ENCODE data around the gene NOC2L. TPM values are rescaled to one million over a fixed set of nuclear protein-coding genes. Genes with fewer than 3 reads are reported as not detected.

Gene NOC2L
- total and polyA plus RNA-seq, 9 of the 15 experiments (the other 6 are each of a cell fraction or from before 2014, with no cell fraction given), result 4.0 to 410 (median 200) TPM

- no peaks in the 10 kb centered on the region for H3K79me2 ChIP-seq (ENCODE audit: control insufficient read depth, insufficient read depth, low read length)
- H3K9ac ChIP-seq (ENCODE audit: insufficient read depth in 1 of 2, low read depth in 2 of 2, low read length in 2 of 2), result peak overlapping the region in 1 of 2 experiments; percentile 64; a peak in 1 of 4 replicates
- no peak overlapping the region for H2AFZ ChIP-seq (ENCODE audit: low read depth, low read length)
- 19% methylated on average over 25 of the region's 25 CpGs for WGBS (ENCODE audit: insufficient coverage, low coverage, missing lambda C conversion rate)
- no peak overlapping the region for H3K4me3 ChIP-seq
- H3K27ac ChIP-seq (ENCODE audit: extremely low read depth, low read depth, low read length), result no peak overlapping the region
- BruUV-seq (replicated peaks), result no TSS peak
- peaks cover 18% of the 10 kb centered on the region for H4K20me1 ChIP-seq (replicated peaks; ENCODE audit: control insufficient read depth, insufficient read depth, low read length)
- no peak for DNase-seq (ENCODE audit: extremely low read depth in 1 of 4, low spot score in 3 of 4)
- H3K4me2 ChIP-seq (ENCODE audit: insufficient read depth, low read length), result no peak overlapping the region
- H3K27me3 ChIP-seq (ENCODE audit: control insufficient read depth in 2 of 2, insufficient read depth in 2 of 2, low read length in 2 of 2), result peaks cover 26 to 68% of the 10 kb centered on the region in 2 experiments; a peak in 4 of 5 replicates
- intact Hi-C loops (cut with micrococcal nuclease), result no loop called here
- no peak for ATAC-seq
- ChIA-PET CTCF (ENCODE audit: low intra/inter-chr PET ratio) (no interaction called here), POLR2A (interaction anchor here (0.7 to 1.7 kb wide), 2 partner anchors 9 to 21 kb away, joined by 3 to 5 read pairs; no protein-coding TSS in a partner anchor)
- H3K36me3 ChIP-seq (ENCODE audit: control insufficient read depth, insufficient read depth, low read length), result no peaks in the 10 kb centered on the region
- H3K9me1 ChIP-seq (ENCODE audit: control insufficient read depth, insufficient read depth, low read length), result no peaks in the 10 kb centered on the region
- TF ChIP-seq E4F1 (CRISPR knock-in tag; IDR thresholded peaks at IDR 0.05; ENCODE audit: borderline replicate concordance) (no peak), TFAP4 (CRISPR knock-in tag; IDR thresholded peaks at IDR 0.05; ENCODE audit: borderline replicate concordance) (0 out of 2 replicates have a peak, but pooled peaks have one; percentile 11)
- no peaks in the 10 kb centered on the region for H3K9me3 ChIP-seq (replicated peaks; ENCODE audit: control insufficient read depth, insufficient read depth, low read depth, low read length)
- no peak for FAIRE-seq
- in situ Hi-C loops (cut with MboI), result no loop called here
- peaks cover 0 to 75% of the 10 kb centered on the region in 2 experiments; a peak in 4 of 5 replicates for H3K4me1 ChIP-seq (replicated peaks in 1 of 2; ENCODE audit: control insufficient read depth in 2 of 2, insufficient read depth in 2 of 2, low read length in 2 of 2)
Observed at GRCh38 chr1:932776-933602, 26.1 kb downstream of the NOC2L start.
